ENCODE measurements around the gene SYT7. TPM values are rescaled to one million over a fixed set of nuclear protein-coding genes. Genes with fewer than 3 reads are reported as not detected.
A peak's percentile ranks its signal among the peaks of the same experiment; 100 is the strongest.

The SYT7 gene
- total and polyA plus RNA-seq, 9 donors = 0.93 to 2.8 (median 2.3) TPM

DNA sequence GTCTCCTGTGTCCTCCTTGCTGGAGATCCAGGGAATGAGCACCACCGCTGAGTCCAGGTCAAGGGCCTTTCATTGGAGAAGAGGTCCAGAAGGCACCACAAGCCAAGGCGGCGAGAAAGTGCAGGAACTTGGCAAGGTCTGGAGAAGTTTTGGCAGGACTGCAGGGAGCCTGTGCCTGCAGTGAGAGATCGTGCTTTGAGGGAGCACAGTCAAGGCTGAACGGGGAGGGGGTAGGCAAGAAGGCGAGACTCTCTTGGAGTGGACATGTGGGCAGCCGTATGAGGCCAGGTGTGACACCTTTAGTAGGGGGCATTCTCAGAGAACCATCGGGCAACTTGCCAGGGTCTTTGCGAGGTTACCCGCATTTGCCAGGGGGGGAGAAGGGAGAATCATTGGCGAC is 41.9 kb downstream of the SYT7 start:
- Histone ChIP-seq H3K4me1 (ENCODE audit: control insufficient read depth, insufficient read depth, low read length) (peaks cover 55% of the 10 kb centered on the region), H3K27me3 (ENCODE audit: control insufficient read depth, insufficient read depth, low read length) (peaks cover 4% of the 10 kb centered on the region), H3K27ac (ENCODE audit: low read length) (peak overlapping the region; percentile 37), H3K36me3 (ENCODE audit: control insufficient read depth, insufficient read depth, low read length) (no peaks in the 10 kb centered on the region), H3K9me3 (replicated peaks; ENCODE audit: control insufficient read depth, low read depth, low read length) (no peaks in the 10 kb centered on the region), H3K4me3 (ENCODE audit: low read length) (no peak overlapping the region)
- peak; percentile 57 for DNase-seq
- WGBS (ENCODE audit: insufficient coverage) = 56% methylated on average over 11 of the region's 11 CpGs

DNA sequence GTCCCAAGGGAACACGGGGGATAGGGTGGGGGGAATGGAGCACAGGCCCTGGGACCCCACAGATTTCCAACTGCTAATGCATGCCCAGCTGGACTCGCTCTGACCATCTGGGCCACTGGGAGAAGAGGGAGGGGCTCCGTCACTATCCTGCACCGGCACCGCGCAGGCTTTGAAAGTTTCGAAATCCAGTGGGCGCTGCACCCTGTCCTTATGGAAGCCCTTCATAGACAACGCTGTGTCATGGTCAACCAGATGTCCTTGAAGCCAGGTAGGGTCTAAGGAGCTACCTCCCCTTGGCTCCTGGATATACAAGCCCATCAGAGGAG is 42.3 kb downstream of the SYT7 start:
- Histone ChIP-seq H3K4me1 (ENCODE audit: control insufficient read depth, insufficient read depth, low read length) (peaks cover 55% of the 10 kb centered on the region), H3K4me3 (ENCODE audit: low read length) (no peak overlapping the region), H3K27me3 (ENCODE audit: control insufficient read depth, insufficient read depth, low read length) (peaks cover 4% of the 10 kb centered on the region), H3K36me3 (ENCODE audit: control insufficient read depth, insufficient read depth, low read length) (no peaks in the 10 kb centered on the region), H3K9me3 (replicated peaks; ENCODE audit: control insufficient read depth, low read depth, low read length) (no peaks in the 10 kb centered on the region), H3K27ac (ENCODE audit: low read length) (no peak overlapping the region)
- no peak for DNase-seq
- WGBS (ENCODE audit: insufficient coverage) = 84% methylated on average over 9 of the region's 9 CpGs

DNA sequence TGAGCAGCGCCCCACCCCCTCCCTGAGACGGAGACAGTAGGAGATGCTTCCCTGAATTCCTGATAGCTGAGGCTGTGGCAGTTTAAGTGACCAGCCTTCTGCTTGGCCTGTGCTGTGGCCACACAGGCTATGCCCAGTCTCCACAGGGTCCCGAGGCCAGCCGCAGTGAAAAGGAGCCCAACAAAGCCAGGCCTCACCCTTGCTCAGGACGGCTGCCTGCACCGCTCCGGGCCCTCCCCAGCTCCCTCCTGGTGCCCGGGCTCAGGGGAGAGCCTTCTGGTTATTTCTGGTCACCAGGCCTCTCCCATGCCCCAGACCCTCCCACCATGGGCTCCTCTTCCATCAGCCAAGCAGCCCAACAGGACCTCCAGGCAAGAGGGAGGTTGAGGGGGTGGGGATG is 43.5 kb downstream of the SYT7 start:
- Histone ChIP-seq H3K27me3 (ENCODE audit: control insufficient read depth, insufficient read depth, low read length) (peaks cover 7% of the 10 kb centered on the region), H3K9me3 (replicated peaks; ENCODE audit: control insufficient read depth, low read depth, low read length) (no peaks in the 10 kb centered on the region), H3K36me3 (ENCODE audit: control insufficient read depth, insufficient read depth, low read length) (no peaks in the 10 kb centered on the region), H3K4me3 (ENCODE audit: low read length) (no peak overlapping the region), H3K27ac (ENCODE audit: low read length) (no peak overlapping the region), H3K4me1 (ENCODE audit: control insufficient read depth, insufficient read depth, low read length) (peaks cover 46% of the 10 kb centered on the region)
- DNase-seq = no peak
- 97% methylated on average over 8 of the region's 8 CpGs for WGBS (ENCODE audit: insufficient coverage)

DNA sequence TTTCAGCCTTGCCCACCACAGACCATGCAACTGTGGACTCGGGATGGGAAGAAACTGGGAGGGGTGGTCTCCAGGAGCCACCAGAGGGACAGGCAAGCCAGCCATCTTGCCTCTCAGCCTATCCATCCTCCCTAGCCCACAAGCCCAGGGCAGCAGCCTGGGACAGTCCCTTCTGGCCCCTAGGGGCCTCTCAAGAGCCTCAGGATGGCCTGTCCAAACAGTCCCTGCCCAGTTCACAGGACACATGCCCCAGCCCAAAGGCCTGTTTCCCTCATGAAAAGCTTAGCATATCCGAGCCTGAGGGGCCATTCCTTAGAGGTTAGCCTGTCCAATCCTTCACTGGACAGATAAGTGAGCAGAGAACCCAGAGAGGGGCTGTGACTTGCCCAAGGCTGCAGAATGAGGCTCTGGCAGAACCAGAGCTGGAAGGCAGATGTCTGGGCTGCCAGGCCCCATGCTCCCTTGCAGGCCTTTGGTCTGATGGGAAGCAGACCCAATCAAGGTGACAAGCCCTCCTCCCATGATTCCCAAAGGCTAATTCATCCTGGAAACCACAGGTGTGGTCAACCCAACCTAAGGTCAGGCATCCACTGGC is 44.1 kb downstream of the SYT7 start:
- 71% methylated on average over 1 of the region's 2 CpGs for WGBS (ENCODE audit: insufficient coverage)
- Histone ChIP-seq H3K36me3 (ENCODE audit: control insufficient read depth, insufficient read depth, low read length) (no peaks in the 10 kb centered on the region), H3K4me1 (ENCODE audit: control insufficient read depth, insufficient read depth, low read length) (peaks cover 41% of the 10 kb centered on the region), H3K4me3 (ENCODE audit: low read length) (no peak overlapping the region), H3K9me3 (replicated peaks; ENCODE audit: control insufficient read depth, low read depth, low read length) (no peaks in the 10 kb centered on the region), H3K27ac (ENCODE audit: low read length) (no peak overlapping the region), H3K27me3 (ENCODE audit: control insufficient read depth, insufficient read depth, low read length) (peaks cover 7% of the 10 kb centered on the region)
- no peak for DNase-seq

DNA sequence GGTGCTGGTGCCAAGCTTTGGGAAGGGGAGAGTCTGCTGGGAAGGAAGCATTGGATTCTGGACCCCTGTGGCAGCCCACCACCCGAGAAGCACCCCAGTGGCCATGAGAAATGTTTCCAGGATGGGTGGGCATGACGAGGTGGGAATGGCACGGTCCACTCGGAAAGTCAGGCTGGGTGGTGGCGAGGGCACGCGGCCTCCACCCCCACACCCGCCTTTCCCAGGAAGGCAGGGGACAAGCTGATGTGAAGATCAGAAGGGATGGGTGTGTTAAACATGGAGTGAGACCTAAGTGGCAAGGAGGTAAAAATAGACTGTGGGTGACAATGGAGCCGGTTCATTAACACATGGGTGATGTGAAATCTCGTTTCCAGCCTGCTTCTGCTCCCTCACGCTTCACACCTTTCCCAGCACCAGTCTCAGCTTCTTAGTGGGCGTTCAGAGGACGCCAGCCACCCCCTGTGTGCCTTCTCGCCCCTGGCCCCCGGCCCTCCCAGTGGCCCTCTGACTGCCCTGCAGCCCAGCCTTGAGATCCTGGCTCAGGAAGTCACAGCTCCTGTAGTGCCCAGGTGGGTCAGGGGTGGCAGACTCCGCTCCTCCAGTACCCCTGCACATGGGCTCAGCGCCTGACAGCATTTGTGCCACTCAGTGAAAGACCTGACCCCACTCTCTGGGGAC is 44.7 kb downstream of the SYT7 start:
- Histone ChIP-seq H3K36me3 (ENCODE audit: control insufficient read depth, insufficient read depth, low read length) (no peaks in the 10 kb centered on the region), H3K4me3 (ENCODE audit: low read length) (no peak overlapping the region), H3K9me3 (replicated peaks; ENCODE audit: control insufficient read depth, low read depth, low read length) (no peaks in the 10 kb centered on the region), H3K27ac (ENCODE audit: low read length) (no peak overlapping the region), H3K27me3 (ENCODE audit: control insufficient read depth, insufficient read depth, low read length) (peaks cover 7% of the 10 kb centered on the region), H3K4me1 (ENCODE audit: control insufficient read depth, insufficient read depth, low read length) (peaks cover 37% of the 10 kb centered on the region)
- DNase-seq = no peak
- WGBS (ENCODE audit: insufficient coverage) = 81% methylated on average over 10 of the region's 17 CpGs

DNA sequence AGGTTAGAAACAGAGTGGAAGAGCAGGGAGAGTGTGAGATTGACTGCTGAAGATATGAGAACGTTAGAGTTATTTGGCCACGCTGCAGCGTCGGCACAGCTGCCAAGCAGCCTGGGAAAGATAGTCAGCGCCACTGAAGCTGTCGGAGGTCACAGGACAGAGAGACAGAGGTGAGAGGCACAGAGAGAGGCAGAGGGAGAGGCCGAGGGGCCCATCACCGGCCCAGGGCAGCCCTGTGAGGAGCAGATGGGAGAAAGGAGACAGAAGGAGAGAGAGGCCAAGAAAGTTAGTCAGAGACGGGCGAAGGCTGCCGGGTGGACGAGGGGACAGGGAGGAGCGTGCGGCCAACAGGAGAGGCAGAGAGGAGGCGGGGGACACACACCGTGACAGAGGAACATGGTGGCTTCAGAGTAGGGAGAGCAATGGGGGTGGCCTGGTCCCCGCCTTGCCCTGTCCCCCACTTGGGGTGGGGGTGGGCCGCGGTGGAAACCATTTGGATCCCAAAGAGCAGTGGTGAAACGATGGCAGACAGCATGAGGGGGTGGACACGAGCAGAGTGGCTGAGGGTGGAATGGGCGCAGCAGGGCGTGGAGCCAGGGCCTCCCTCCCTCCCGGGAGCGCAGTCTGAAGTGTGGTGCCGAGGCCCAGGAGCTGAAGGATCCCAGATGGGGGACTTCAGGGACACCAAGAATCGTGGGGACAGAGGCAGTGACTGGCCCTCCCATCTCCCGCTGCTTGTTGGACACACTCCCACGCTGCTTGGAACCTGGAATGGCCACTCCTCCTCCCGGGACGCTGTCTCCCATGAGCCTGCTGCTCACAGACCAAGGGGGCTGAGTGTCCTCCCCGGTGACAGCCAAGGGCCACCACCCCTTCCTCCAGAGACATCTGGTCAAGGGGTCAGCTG is 45.7 kb downstream of the SYT7 start:
- H3K4me3 ChIP-seq (ENCODE audit: low read length) = no peak overlapping the region
- H3K27ac ChIP-seq (ENCODE audit: low read length) = no peak overlapping the region
- 52% methylated on average over 27 of the region's 32 CpGs for WGBS (ENCODE audit: insufficient coverage)
- peaks cover 7% of the 10 kb centered on the region for H3K27me3 ChIP-seq (ENCODE audit: control insufficient read depth, insufficient read depth, low read length)
- DNase-seq = no peak
- peaks cover 31% of the 10 kb centered on the region for H3K4me1 ChIP-seq (ENCODE audit: control insufficient read depth, insufficient read depth, low read length)
- H3K36me3 ChIP-seq (ENCODE audit: control insufficient read depth, insufficient read depth, low read length) = no peaks in the 10 kb centered on the region
- H3K9me3 ChIP-seq (replicated peaks; ENCODE audit: control insufficient read depth, low read depth, low read length) = no peaks in the 10 kb centered on the region

DNA sequence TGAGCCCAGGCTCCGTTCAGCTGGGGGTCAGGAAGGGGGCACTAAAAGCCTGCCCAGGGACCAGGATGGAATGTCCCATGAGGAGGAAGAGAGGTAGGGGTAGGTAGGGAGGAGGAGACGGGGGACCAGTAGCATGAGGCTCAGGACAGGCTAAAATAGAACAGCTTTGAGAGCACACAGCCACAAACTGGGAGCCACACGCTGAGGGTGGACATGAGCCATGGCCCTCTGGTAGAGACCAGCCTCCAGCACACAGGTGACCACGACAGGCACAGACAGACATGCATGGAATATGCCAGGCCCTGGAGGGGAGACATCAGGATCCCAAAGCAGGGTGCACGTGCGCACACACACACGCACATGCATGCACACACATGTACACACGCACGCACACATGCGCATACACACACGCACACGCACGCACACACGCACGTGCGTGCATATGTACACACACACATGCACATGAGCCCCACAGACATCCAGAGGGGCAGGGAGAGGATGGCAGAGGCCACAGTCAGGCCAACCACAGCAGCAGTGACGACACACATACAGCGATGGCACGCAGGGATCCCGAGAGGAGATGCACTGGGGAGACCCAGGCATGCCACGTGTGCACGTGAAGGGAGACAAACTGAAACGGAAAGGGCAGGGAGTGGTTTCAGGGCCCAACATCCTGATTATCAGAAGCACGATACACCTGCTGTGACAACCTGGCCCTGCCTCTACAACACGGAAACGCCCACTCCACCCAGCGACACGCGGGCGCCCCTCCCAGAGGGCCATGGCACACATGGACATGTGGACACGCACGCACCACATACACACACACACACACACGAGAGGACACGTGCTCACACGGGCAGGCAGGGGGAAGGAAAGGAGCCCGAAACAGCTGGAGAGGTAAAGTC is 46.6 kb downstream of the SYT7 start:
- no peaks in the 10 kb centered on the region for H3K36me3 ChIP-seq (ENCODE audit: control insufficient read depth, insufficient read depth, low read length)
- peaks cover 6% of the 10 kb centered on the region for H3K27me3 ChIP-seq (ENCODE audit: control insufficient read depth, insufficient read depth, low read length)
- no peak overlapping the region for H3K27ac ChIP-seq (ENCODE audit: low read length)
- peaks cover 23% of the 10 kb centered on the region for H3K4me1 ChIP-seq (ENCODE audit: control insufficient read depth, insufficient read depth, low read length)
- no peak overlapping the region for H3K4me3 ChIP-seq (ENCODE audit: low read length)
- no peak for DNase-seq
- no peaks in the 10 kb centered on the region for H3K9me3 ChIP-seq (replicated peaks; ENCODE audit: control insufficient read depth, low read depth, low read length)
- WGBS (ENCODE audit: insufficient coverage) = 77% methylated on average over 21 of the region's 36 CpGs

DNA sequence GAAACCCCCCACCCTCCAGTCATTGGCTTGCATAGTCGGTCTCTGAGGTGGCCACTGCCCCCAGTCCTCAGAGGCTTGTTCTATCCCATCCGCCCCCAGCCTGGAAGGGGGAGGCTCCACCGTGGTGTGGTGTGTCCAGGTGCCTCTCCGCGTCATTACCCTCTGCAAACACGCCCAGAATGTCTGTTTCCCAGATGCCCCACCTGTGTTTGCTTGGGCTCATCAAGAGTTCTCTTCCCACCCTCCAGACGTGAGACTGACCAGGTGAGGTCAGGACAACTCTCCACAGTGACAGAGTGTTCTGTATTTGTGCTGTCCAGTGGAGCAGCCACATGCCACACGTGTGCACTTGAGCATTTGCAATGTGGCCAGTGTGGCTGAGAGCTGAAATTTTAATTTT is 47.5 kb downstream of the SYT7 start:
- Histone ChIP-seq H3K27me3 (ENCODE audit: control insufficient read depth, insufficient read depth, low read length) (peaks cover 4% of the 10 kb centered on the region), H3K9me3 (replicated peaks; ENCODE audit: control insufficient read depth, low read depth, low read length) (no peaks in the 10 kb centered on the region), H3K36me3 (ENCODE audit: control insufficient read depth, insufficient read depth, low read length) (no peaks in the 10 kb centered on the region), H3K4me1 (ENCODE audit: control insufficient read depth, insufficient read depth, low read length) (peaks cover 14% of the 10 kb centered on the region), H3K27ac (ENCODE audit: low read length) (no peak overlapping the region), H3K4me3 (ENCODE audit: low read length) (no peak overlapping the region)
- WGBS (ENCODE audit: insufficient coverage) = 100% methylated on average over 1 of the region's 8 CpGs
- no peak for DNase-seq

DNA sequence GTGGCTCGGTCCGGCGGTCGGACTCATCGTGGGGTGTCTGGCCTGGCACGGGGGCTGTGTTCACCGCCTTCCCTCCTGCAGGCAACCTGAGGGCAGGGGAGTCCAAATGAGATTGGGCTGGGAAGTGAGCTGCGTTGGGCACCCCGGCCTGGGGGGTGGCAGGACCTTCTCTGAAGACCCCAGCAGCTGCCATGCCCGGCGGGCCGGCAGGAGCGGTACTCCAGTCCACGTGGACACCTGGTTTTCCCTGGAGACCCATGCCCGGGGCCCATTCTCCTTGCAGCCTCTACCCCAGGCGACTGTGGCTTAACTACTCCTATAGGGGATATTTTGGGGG is 47.9 kb downstream of the SYT7 start:
- no peaks in the 10 kb centered on the region for H3K9me3 ChIP-seq (replicated peaks; ENCODE audit: control insufficient read depth, low read depth, low read length)
- peaks cover 12% of the 10 kb centered on the region for H3K4me1 ChIP-seq (ENCODE audit: control insufficient read depth, insufficient read depth, low read length)
- no peak overlapping the region for H3K4me3 ChIP-seq (ENCODE audit: low read length)
- no peak overlapping the region for H3K27ac ChIP-seq (ENCODE audit: low read length)
- WGBS (ENCODE audit: insufficient coverage) = 82% methylated on average over 6 of the region's 16 CpGs
- no peaks in the 10 kb centered on the region for H3K36me3 ChIP-seq (ENCODE audit: control insufficient read depth, insufficient read depth, low read length)
- H3K27me3 ChIP-seq (ENCODE audit: control insufficient read depth, insufficient read depth, low read length) = peaks cover 7% of the 10 kb centered on the region
- no peak for DNase-seq
